PC-3 (cell line): ENCODE measurements around the gene TBXT. TPM values are rescaled to one million over a fixed set of nuclear protein-coding genes. Genes with fewer than 3 reads are reported as not detected.

Experiments used
- ATAC-seq: fragments of 200-7000 bp; cut with Tn5 transposase; 2 replicates; pipeline ENCODE4 v1.9.1; 2020; ENCODE audit warnings: mild to moderate bottlenecking, moderate library complexity
- BruUV-seq: library from RNA; stranded (reverse); fragments of 400-500 nt; replicated peaks from 2 replicates; lab custom pipeline; 2021; lab: Mats Ljungman, UMichigan
- CTCF ChIA-PET: fragments of 300-600 bp; sonication (Branson Sonifier 250); formaldehyde crosslinking; loops from one replicate; lab custom pipeline; 2022; ENCODE audit warnings: antibody characterized with exemption; lab: Charles Lee
- POLR2A ChIA-PET: fragments of 300-600 bp; sonication (Branson Sonifier 250); formaldehyde crosslinking; loops from one replicate; lab custom pipeline; 2022; ENCODE audit warnings: antibody characterized with exemption; ENCODE audit not compliant: unreplicated experiment; lab: Charles Lee
- DNase-seq: peaks from one replicate; pipeline ENCODE4 v3.0.0-alpha.2; 2015
- H2AFZ ChIP-seq: fragments of 300-600 bp; sonication (generic); 2 replicates; pipeline ENCODE4 v1.6.0; 2016; ENCODE audit warnings: antibody characterized with exemption, low read length
- H3F3A ChIP-seq: fragments of 300-600 bp; sonication (generic); one replicate; pipeline ENCODE4 v1.6.0; 2017; ENCODE audit warnings: antibody characterized with exemption, low read length, control low read depth, mild to moderate bottlenecking; ENCODE audit not compliant: unreplicated experiment
- H3K27ac ChIP-seq: fragments of 300-600 bp; sonication (generic); 2 replicates; pipeline ENCODE4 v1.5.1; 2016; ENCODE audit warnings: mild to moderate bottlenecking, low read length
- H3K27me3 ChIP-seq: fragments of 300-600 bp; sonication (generic); 2 replicates; pipeline ENCODE4 v1.6.1; 2016; ENCODE audit warnings: low read length, mixed read lengths
- H3K36me3 ChIP-seq: fragments of 300-600 bp; sonication (generic); 2 replicates; pipeline ENCODE4 v1.6.1; 2016; ENCODE audit warnings: low read depth, mixed run types, low read length, mixed read lengths
- H3K4me1 ChIP-seq: fragments of 300-600 bp; sonication (generic); 2 replicates; pipeline ENCODE4 v1.5.1; 2016; ENCODE audit warnings: low read length; ENCODE audit not compliant: insufficient read depth
- H3K4me2 ChIP-seq: fragments of 300-600 bp; sonication (generic); 2 replicates; pipeline ENCODE4 v1.6.0; 2016; ENCODE audit warnings: low read length
- H3K4me3 ChIP-seq: fragments of 300-600 bp; sonication (generic); 2 replicates; pipeline ENCODE4 v1.5.1; 2016; ENCODE audit warnings: mild to moderate bottlenecking, low read length, mixed read lengths
- H3K79me2 ChIP-seq: fragments of 300-600 bp; sonication (generic); 2 replicates; pipeline ENCODE4 v1.6.1; 2017; ENCODE audit warnings: low read length, mixed read lengths
- H3K9ac ChIP-seq: fragments of 300-600 bp; sonication (generic); 2 replicates; pipeline ENCODE4 v1.6.0; 2016; ENCODE audit warnings: mild to moderate bottlenecking, low read length
- H3K9me2 ChIP-seq: fragments of 300-600 bp; sonication (generic); replicated peaks from 2 replicates; pipeline ENCODE4 v1.6.1; 2016; ENCODE audit warnings: mixed run types, low read length, mixed read lengths
- H3K9me3 ChIP-seq: fragments of 300-600 bp; sonication (generic); 2 replicates; pipeline ENCODE4 v1.6.1; 2016; ENCODE audit warnings: low read length, mixed read lengths
- H4K20me1 ChIP-seq: fragments of 300-600 bp; sonication (generic); 2 replicates; pipeline ENCODE4 v1.6.1; 2016; ENCODE audit warnings: low read length, mixed read lengths
- CTCF ChIP-seq: fragments of 300-600 bp; sonication (generic); conservative IDR thresholded peaks from 2 replicates; pipeline ENCODE4 v1.5.1; 2017; ENCODE audit warnings: antibody characterized with exemption, low read depth, mild to moderate bottlenecking, low read length
- EZH2 ChIP-seq: fragments of 300-600 bp; sonication (generic); IDR thresholded peaks from one replicate; pipeline ENCODE4 v1.6.1; 2017; ENCODE audit warnings: antibody characterized with exemption, mild to moderate bottlenecking, low read length; ENCODE audit not compliant: unreplicated experiment
- EZH2phosphoT487 ChIP-seq: fragments of 300-600 bp; sonication (generic); IDR thresholded peaks from 2 replicates; pipeline ENCODE4 v1.6.1; 2018; ENCODE audit warnings: mild to moderate bottlenecking, antibody characterized with exemption, low read length, borderline replicate concordance
- intact Hi-C: fragments of 100-400 bp; cut with micrococcal nuclease; formaldehyde crosslinking; loops from 2 replicates; pipeline ENCODE4 v1.9.0; 2023
- total RNA-seq: library from RNA; depleted of rRNA; stranded (reverse); fragments of >200 nt; gene quantifications from 2 replicates; pipeline ENCODE4 v1.2.3, GENCODE V29; 2014

Gene TBXT
- total RNA-seq, 1 experiment from 2014 or later: not detected

GRCh38 chr6:166197361-166197760, 29.7 kb upstream of the TBXT start:
- Histone ChIP-seq H3K4me3 (no peak overlapping the region), H3K4me1 (no peaks in the 10 kb centered on the region), H3K9ac (no peak overlapping the region), H4K20me1 (no peaks in the 10 kb centered on the region), H3K36me3 (no peaks in the 10 kb centered on the region), H3K4me2 (no peak overlapping the region), H3K27me3 (peaks cover 62% of the 10 kb centered on the region), H3K79me2 (no peaks in the 10 kb centered on the region), H3F3A (no peaks in the 10 kb centered on the region), H3K27ac (no peak overlapping the region), H3K9me2 (no peaks in the 10 kb centered on the region), H2AFZ (no peak overlapping the region), H3K9me3 (no peaks in the 10 kb centered on the region)
- ATAC-seq (no peak), DNase-seq (no peak)
- intact Hi-C loops: no loop called here
- TF ChIP-seq EZH2phosphoT487: no peak
- TF ChIP-seq EZH2: no peak
- no peak for TF ChIP-seq CTCF
- no TSS peak for BruUV-seq
- CTCF ChIA-PET: no interaction called here
- POLR2A ChIA-PET: no interaction called here

GRCh38 chr6:166195860-166196238, 28.2 kb upstream of the TBXT start:
- CTCF ChIA-PET: no interaction called here

More at GRCh38 chr6:166195860-166196238, 28.2 kb upstream of the TBXT start:
- intact Hi-C loops: no loop called here
- no peaks in the 10 kb centered on the region for H3F3A ChIP-seq
- no peaks in the 10 kb centered on the region for H4K20me1 ChIP-seq
- no peak for TF ChIP-seq EZH2phosphoT487
- TF ChIP-seq EZH2: no peak
- no peak for TF ChIP-seq CTCF
- no peaks in the 10 kb centered on the region for H3K9me3 ChIP-seq
- H3K4me1 ChIP-seq: no peaks in the 10 kb centered on the region
- H3K9me2 ChIP-seq: no peaks in the 10 kb centered on the region
- no peak overlapping the region for H3K4me3 ChIP-seq
- POLR2A ChIA-PET: no interaction called here
- H3K36me3 ChIP-seq: no peaks in the 10 kb centered on the region
- H3K27ac ChIP-seq: no peak overlapping the region
- no TSS peak for BruUV-seq
- peaks cover 47% of the 10 kb centered on the region for H3K27me3 ChIP-seq
- no peaks in the 10 kb centered on the region for H3K79me2 ChIP-seq
- DNase-seq (no peak), ATAC-seq (no peak)
- H2AFZ ChIP-seq: no peak overlapping the region
- H3K9ac ChIP-seq: no peak overlapping the region
- H3K4me2 ChIP-seq: no peak overlapping the region
